GM06990 (cell line): Measurements from ENCODE around the gene KCNE1.
"Not testable (repeated sequence)": the region's sequence is repeated elsewhere in the genome, so short reads cannot be mapped to it uniquely, and the experiment has no call there.

ENCODE experiments used
- DNase-seq: peaks from one replicate; pipeline ENCODE4 v3.0.0-alpha.2; 2011; ENCODE audit not compliant: insufficient read length; ENCODE audit errors: extremely low read depth
- H3K27me3 ChIP-seq: replicated peaks from 2 replicates; pipeline ENCODE4 v1.6.0; 2011; ENCODE audit warnings: low read length; ENCODE audit not compliant: control insufficient read depth, insufficient read depth
- H3K36me3 ChIP-seq: 2 replicates; pipeline ENCODE4 v1.5.1; 2011; ENCODE audit warnings: low read length; ENCODE audit not compliant: control insufficient read depth, insufficient read depth
- H3K4me3 ChIP-seq: replicated peaks from 2 replicates; pipeline ENCODE4 v1.5.1; 2011; ENCODE audit warnings: low read depth, mild to moderate bottlenecking, control low read depth, low read length

The KCNE1 gene

GRCh38 chr21:34429710-34430109 lies 82.3 kb downstream of the KCNE1 start:
- H3K27me3 ChIP-seq, DNase-seq, H3K36me3 ChIP-seq, H3K4me3 ChIP-seq: not testable (repeated sequence)

- not testable (repeated sequence) for H3K4me3 ChIP-seq, H3K27me3 ChIP-seq, DNase-seq, H3K36me3 ChIP-seq
Measured at GRCh38 chr21:34428441-34428840, 83.6 kb downstream of the KCNE1 start.

DNA sequence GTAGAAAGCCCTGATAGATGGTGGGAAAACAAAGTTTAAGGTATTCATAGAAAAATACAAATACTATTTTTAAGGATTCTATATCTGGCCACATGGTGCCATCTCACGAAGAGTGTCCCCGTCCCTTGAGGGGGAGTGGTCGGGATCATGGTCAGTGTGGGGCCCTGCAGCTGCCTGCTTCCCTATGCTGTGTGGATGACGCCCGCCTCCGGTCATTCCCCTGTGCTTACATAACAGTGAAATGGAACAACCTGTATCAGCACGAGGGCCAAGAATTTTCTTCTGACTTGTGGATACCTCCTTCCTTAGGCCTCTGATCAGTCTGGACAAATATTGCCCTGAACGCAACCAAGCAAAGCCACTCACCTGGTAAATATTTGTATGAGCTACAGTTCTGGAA lies 84.7 kb downstream of the KCNE1 start:
- DNase-seq, H3K27me3 ChIP-seq, H3K36me3 ChIP-seq, H3K4me3 ChIP-seq: not testable (repeated sequence)

GRCh38 chr21:34423805-34424204 lies 88.2 kb downstream of the KCNE1 start, which contains the start of gene SMIM34:
TSS of gene SMIM34 (minus strand) at chr21:34423951. CDS start at chr21:34423839, 112 bp downstream.
- not testable (repeated sequence) for H3K4me3 ChIP-seq, H3K27me3 ChIP-seq, H3K36me3 ChIP-seq, DNase-seq

- H3K36me3 ChIP-seq, DNase-seq, H3K27me3 ChIP-seq, H3K4me3 ChIP-seq: not testable (repeated sequence)
Measured at GRCh38 chr21:34417448-34418077, 94.4 kb downstream of the KCNE1 start.

DNA sequence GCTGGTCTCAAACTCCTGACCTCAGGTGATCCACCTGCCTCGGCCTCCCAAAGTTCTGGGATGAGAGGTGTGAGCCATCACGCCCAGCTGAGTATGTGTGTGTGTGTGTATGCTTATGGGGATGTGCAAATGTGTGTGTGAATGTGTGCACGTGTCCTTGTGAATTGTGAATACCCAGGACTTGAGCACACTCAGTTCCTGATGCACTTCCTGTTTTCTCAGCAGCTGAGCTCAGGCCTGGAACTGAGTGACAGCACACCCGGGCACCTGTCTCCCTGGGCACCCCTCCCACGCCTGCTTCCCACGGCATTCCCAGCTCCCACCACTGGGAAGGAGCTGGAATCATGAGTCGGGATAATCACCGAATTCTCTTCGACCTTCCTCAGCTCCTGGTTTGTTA lies 104.7 kb downstream of the KCNE1 start:
- DNase-seq, H3K36me3 ChIP-seq, H3K4me3 ChIP-seq, H3K27me3 ChIP-seq: not testable (repeated sequence)

DNA sequence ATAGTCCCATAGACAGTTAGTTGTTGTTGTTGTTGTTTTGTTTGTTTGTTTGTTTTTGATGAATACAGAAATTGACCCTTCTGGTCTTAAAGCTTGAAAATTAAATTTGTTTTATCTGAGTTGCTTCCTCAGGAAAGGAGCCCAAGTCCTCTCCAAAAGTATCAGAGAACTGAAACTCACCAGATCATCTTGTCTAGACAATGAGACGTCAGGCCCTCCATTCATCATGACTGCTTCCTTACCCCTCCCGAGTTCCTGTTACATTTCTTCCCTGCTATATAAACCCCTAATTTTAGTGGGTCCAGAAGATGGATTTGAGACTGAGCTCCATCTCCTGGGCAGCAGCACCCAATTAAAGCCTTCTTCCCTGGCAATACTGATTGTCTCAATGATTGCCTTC lies 105.3 kb downstream of the KCNE1 start:
- DNase-seq, H3K36me3 ChIP-seq, H3K27me3 ChIP-seq, H3K4me3 ChIP-seq: not testable (repeated sequence)

DNA sequence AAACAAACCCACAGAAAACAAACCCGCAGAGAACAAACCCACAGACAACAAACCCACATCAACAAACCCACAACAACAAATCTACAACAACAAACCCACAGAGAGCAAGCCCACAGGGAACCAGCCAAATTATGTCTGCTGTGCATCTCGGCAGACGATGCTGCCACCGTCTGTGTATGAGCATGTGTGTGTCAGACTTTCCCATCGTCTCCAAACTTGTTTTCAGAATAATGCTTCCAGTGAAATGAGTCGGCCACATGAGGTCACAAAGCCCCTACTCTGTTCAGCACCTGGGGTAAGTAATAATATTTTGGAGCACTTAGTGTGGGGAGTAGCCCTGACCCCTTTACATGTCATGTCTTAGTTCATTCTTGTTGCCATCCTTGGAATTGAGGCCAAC lies 105.9 kb downstream of the KCNE1 start:
- DNase-seq, H3K36me3 ChIP-seq: not testable (repeated sequence)

DNA sequence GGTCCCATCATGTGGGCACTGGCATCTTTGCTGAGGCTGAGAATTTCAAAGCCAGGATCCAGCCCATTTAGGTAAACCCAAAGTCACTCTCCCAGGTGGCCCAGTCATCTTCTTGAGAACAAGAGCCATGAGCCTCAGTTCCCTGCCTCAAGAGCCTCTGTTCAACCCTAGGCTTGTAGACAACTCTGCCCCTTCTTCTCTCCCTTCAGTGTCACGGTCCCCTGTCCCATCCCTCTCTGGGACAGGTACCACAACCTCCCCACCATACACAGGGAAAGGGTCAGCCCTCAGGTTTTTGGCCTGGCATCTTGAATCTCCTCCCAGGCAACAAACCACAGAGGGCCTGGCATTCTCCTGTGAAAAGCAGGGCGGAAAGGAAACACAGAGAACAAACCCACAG lies 106.3 kb downstream of the KCNE1 start:
- not testable (repeated sequence) for H3K36me3 ChIP-seq, DNase-seq, H3K27me3 ChIP-seq, H3K4me3 ChIP-seq

More for the DNA sequence above, 105.9 kb downstream of the KCNE1 start:
- not testable (repeated sequence) for H3K4me3 ChIP-seq, H3K27me3 ChIP-seq

DNA sequence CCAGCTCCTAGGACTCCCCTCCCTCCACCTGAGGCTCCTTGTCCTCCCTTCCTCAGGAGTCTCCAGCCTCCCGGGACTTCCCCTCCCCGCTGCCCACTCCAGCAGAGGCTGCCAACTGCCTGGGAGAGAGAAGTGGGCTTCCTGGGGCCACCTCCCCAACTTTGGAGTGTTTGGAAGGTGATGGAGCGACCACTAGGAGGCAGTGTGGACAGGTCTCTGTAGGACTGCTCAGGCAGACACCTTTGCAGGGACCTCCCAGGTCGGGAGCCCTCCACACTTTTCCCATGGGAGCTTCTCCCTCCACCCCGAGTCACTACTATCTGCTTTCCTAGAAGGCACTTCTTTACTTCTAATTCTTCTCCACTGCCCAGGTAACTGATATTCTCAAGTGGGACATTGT lies 107.3 kb downstream of the KCNE1 start:
- H3K36me3 ChIP-seq, DNase-seq, H3K4me3 ChIP-seq, H3K27me3 ChIP-seq: not testable (repeated sequence)

DNA sequence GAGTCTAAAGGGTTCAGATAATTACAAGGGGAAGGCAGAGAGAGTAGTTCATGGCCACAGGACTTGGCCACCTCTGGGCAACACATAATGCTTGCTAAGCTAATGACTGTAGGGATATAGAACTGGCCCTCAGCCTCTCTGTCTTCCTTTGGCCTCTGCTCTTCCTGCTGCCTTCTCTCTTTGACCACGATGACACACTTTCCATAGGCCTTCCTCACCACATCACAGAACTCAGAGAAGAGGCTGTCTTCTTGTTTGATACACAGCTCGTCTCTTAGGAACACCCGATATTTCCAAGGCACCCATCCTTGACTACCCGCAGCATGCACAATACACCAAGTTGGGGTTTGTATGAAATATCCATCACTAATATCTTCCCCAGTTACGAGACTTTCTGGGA lies 111.5 kb downstream of the KCNE1 start:
- not testable (repeated sequence) for H3K36me3 ChIP-seq, DNase-seq, H3K27me3 ChIP-seq, H3K4me3 ChIP-seq
